Psoas muscle (tissue), 8 donors: Measurements from ENCODE around the gene ARPC5L. TPM values are rescaled to one million over a fixed set of nuclear protein-coding genes. Genes with fewer than 3 reads are reported as not detected.
A peak's percentile ranks its signal among the peaks of the same experiment; 100 is the strongest.

ENCODE experiments used
- ATAC-seq, 4 donors: fragments of 200-7000 bp; cut with Tn5 transposase; one replicate each; pipeline ENCODE4 v1.9.1; 2020; ENCODE audit warnings: moderate library complexity in 3 of 4, mild to moderate bottlenecking in 2 of 4
- DNase-seq, 2 donors: peaks; one replicate each; pipeline ENCODE4 v3.0.0-alpha.2; 2020
- H3K27ac ChIP-seq: fragments of 200-600 bp; one replicate; pipeline ENCODE4 v1.8.0; 2022
- H3K27me3 ChIP-seq, 3 donors: fragments of 200-600 bp in 1 of 3; one replicate each; pipeline versions ENCODE4 v1.6.1 to v1.8.0; 2013 to 2022; ENCODE audit warnings: low read length in 2 of 3, mild to moderate bottlenecking in 2 of 3, moderate library complexity in 1 of 3; ENCODE audit not compliant: insufficient read depth in 3 of 3
- H3K36me3 ChIP-seq, 2 donors: fragments of 200-600 bp in 1 of 2; one replicate each; pipeline versions ENCODE4 v1.6.1 to v1.8.0; 2013 to 2022; ENCODE audit warnings: low read depth in 1 of 2, mild to moderate bottlenecking in 1 of 2, moderate library complexity in 1 of 2; ENCODE audit not compliant: insufficient read depth in 1 of 2
- H3K4me1 ChIP-seq: fragments of 200-600 bp; one replicate; pipeline ENCODE4 v1.8.0; 2022
- H3K4me3 ChIP-seq: fragments of 200-600 bp; one replicate; pipeline ENCODE4 v1.8.0; 2022; ENCODE audit warnings: mild to moderate bottlenecking
- H3K9me3 ChIP-seq: fragments of 200-600 bp; one replicate; pipeline ENCODE4 v1.8.0; 2022
- WGBS, 3 donors: extraction: QIAGEN DNeasy Blood & Tissue Kit; methylation state at CpG; one replicate each; pipeline versions ENCODE4 v1.1.6 to v1.1.7; 2013; 5-methylcytosine and 5-hydroxymethylcytosine counted together
- intact Hi-C, 2 donors: fragments of 100-400 bp; cut with DNase I; formaldehyde crosslinking; loops; one replicate each; pipeline versions ENCODE4 v1.11.0 to v1.14.2; 2022
- polyA plus RNA-seq, 3 donors: library from polyadenylated mRNA; stranded (reverse); fragments of 200-250 nt; gene quantifications; one replicate each; pipeline ENCODE4 v1.2.3, GENCODE V29; 2013
- total RNA-seq, 4 donors: library from RNA; stranded (reverse); fragmentation: NEBNext Ultra II Directional in 2 of 4; extraction: Animal tissue kit (Norgen Biotek cat#: 25700) in 2 of 4; gene quantifications; one replicate each; pipeline versions ENCODE4 v1.2.1 to v1.2.4, GENCODE V29; 2021 to 2023
- TF ChIP-seq, protein P1 (sequence below): fragments of 200-600 bp; IDR thresholded peaks from one replicate; pipeline ENCODE4 v1.8.0; 2022; ENCODE audit warnings: antibody characterized with exemption
- donor health status: healthy with polysubstance abuse.
- donor health status: DM: no; HTN: no; CAD: no; lungs with moderate emphysema.
- donor health status: Bipolar disorder and iron deficiency.
- donor health status: healthy.
- donor health status: DM: yes; HTN: yes; CAD: no.
- donor health status: DM: no; HTN: no; CAD: no.
- donor health status: DM: no; HTN: no; CAD: no.
- donor health status: DM: yes; HTN: yes; CAD: no.

The ARPC5L gene
- total and polyA plus RNA-seq, 7 donors: 32.3 to 165 (median 48.4) TPM

DNA sequence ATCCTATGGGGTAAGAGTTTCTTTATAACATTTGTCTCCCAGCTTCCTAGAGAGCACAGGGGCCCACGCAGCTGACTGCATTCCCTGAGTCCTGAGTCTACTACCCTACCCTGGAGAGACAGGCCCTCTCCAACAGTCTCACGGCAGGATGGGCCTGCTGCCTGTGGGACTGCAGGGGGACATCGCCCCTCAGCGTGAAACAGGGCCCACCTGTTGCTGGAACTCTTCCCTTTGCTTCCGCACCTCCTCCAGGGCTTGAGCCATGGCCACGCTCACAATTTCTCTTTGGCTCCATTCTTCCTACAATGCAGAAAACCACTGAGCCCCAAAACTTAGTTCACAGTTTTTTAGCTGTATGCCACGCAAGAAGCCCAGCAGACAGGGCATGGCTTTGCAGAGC, 28.2 kb downstream of the ARPC5L start:
- Histone ChIP-seq H3K27me3 (no peaks in the 10 kb centered on the region), H3K4me1 (no peaks in the 10 kb centered on the region), H3K9me3 (no peaks in the 10 kb centered on the region), H3K27ac (no peak overlapping the region), H3K36me3 (peaks cover 5 to 94% of the 10 kb centered on the region in 2 donors), H3K4me3 (no peak overlapping the region)
- intact Hi-C loops: no loop called here
- 82 to 95% (median 86%) methylated on average over 7 of the region's 7 CpGs for WGBS, 3 donors
- no peak for DNase-seq
- ATAC-seq: no peak
- TF ChIP-seq, protein P1, sequence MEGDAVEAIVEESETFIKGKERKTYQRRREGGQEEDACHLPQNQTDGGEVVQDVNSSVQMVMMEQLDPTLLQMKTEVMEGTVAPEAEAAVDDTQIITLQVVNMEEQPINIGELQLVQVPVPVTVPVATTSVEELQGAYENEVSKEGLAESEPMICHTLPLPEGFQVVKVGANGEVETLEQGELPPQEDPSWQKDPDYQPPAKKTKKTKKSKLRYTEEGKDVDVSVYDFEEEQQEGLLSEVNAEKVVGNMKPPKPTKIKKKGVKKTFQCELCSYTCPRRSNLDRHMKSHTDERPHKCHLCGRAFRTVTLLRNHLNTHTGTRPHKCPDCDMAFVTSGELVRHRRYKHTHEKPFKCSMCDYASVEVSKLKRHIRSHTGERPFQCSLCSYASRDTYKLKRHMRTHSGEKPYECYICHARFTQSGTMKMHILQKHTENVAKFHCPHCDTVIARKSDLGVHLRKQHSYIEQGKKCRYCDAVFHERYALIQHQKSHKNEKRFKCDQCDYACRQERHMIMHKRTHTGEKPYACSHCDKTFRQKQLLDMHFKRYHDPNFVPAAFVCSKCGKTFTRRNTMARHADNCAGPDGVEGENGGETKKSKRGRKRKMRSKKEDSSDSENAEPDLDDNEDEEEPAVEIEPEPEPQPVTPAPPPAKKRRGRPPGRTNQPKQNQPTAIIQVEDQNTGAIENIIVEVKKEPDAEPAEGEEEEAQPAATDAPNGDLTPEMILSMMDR: no peak

DNA sequence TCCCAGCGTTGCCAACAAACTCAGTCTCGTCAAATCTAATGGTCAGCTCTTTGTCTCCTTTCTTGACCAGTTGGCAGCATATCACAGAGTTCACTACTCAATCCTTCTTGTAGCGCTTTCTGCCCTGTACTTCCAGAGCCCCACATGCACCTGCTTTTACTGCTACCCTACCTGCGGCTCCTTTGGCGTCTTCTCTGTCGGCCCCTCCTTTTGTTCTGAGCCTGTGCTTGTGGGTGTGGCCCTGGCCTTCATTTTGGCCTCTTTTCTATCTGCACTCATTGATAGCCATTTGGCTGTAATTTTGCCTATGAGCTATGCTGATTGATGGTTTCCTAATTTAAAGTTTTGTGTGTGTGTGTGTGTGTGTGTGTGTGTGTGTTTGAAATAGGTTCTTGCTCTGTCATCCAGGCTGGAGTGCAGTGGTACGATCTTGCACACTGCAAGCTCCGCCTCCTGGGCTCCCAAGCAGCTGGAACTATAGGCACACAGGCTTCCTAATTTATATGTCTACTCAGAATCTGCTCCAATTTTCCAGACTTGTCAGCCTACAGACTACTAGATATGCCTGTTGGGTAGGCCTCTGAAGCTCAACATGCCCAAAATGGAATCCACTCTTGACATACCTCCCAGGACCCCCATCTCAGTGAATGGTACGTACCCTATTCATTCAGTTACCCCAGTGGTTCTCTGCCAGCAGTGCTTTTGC, 32.3 kb downstream of the ARPC5L start:
- Histone ChIP-seq H3K4me3 (no peak overlapping the region), H3K36me3 (peaks cover 8 to 89% of the 10 kb centered on the region in 2 donors), H3K27ac (no peak overlapping the region), H3K9me3 (no peaks in the 10 kb centered on the region), H3K4me1 (no peaks in the 10 kb centered on the region), H3K27me3 (no peaks in the 10 kb centered on the region)
- intact Hi-C loops: no loop called here
- WGBS, 3 donors: 86 to 88% (median 88%) methylated on average over 9 of the region's 9 CpGs
- TF ChIP-seq, protein P1: no peak
- DNase-seq (no peak), ATAC-seq (peak in 2 of 4 donors; percentile 8 to 21)

DNA sequence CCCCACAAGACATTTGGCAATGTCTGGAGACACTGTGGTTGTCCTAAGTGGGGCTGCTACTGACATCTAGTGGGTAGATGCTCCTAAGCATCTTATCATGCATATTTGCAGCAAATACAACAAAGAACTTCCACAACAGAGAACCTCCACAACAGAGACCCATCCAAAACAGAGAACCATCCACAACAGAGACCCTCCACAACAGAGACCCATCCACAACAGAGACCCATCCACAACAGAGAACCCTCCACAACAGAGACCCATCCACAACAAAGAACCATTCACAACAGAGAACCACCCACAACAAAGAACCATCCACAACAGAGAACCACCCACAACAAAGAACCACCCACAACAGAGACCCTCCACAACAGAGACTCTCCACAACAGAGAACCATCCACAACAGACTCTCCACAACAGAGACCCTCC, 32.8 kb downstream of the ARPC5L start:
- no peak overlapping the region for H3K4me3 ChIP-seq
- no peak for DNase-seq
- no peaks in the 10 kb centered on the region for H3K27me3 ChIP-seq
- TF ChIP-seq, protein P1: no peak
- no peaks in the 10 kb centered on the region for H3K4me1 ChIP-seq
- H3K36me3 ChIP-seq: peaks cover 8 to 89% of the 10 kb centered on the region in 2 donors
- peak in 3 of 4 donors; percentile 50 to 74 (median 58) for ATAC-seq
- H3K27ac ChIP-seq: no peak overlapping the region
- intact Hi-C loops: no loop called here
- no peaks in the 10 kb centered on the region for H3K9me3 ChIP-seq

DNA sequence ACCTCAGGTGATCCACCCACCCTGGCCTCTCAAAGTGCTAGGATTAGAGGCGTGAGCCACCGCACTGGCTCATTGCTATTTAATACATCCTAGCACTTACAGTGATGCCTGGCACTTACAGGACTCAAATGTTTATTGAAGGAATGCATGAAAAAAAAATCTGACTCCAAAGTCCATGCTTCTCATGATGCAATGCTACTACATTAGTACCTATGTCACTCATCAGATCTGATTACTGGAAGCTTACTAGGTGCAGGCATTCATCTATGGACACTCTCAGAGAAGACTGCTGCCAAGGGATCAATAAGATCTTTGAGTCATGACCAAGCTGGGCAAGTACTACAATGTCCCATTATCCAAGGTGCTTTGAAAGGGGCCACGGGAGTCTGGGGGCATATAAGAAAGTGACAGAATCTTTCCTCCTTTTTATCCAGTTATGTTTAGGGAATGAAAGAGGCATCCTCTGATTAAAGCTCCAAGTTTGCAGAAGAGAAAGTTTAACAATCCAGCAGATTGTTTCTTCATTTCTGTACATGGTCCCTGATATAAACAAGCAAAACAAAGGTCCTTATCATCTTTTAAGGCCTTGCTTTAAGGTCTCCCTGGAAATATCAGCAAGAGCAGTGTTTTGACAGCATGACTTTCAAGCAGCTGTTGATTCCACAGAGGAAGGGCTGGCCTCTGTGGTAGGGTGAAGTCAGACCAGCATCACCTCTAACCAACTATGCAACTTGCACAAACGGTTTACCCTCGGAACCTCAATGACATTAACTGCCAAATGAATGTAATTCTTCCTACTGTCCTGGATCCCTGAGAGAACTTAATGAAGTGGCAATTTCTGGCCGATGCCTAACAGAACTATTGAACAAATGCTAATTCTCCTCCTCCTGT, 35.9 kb downstream of the ARPC5L start:
- H3K36me3 ChIP-seq: peaks cover 8 to 74% of the 10 kb centered on the region in 2 donors
- no peaks in the 10 kb centered on the region for H3K9me3 ChIP-seq
- no peaks in the 10 kb centered on the region for H3K4me1 ChIP-seq
- ATAC-seq (no peak), DNase-seq (no peak)
- TF ChIP-seq, protein P1: no peak
- intact Hi-C loops: no loop called here
- H3K4me3 ChIP-seq: no peak overlapping the region
- H3K27ac ChIP-seq: no peak overlapping the region
- no peaks in the 10 kb centered on the region for H3K27me3 ChIP-seq
- WGBS, 3 donors: 86 to 87% (median 87%) methylated on average over 6 of the region's 6 CpGs
